Psoas muscle (tissue), 8 donors: Measurements from ENCODE around the gene LTK. TPM values are rescaled to one million over a fixed set of nuclear protein-coding genes. Genes with fewer than 3 reads are reported as not detected.
A peak's percentile ranks its signal among the peaks of the same experiment; 100 is the strongest.

ENCODE experiments used
- ATAC-seq, 4 donors: fragments of 200-7000 bp; cut with Tn5 transposase; one replicate each; pipeline ENCODE4 v1.9.1; 2020; ENCODE audit warnings: moderate library complexity in 3 of 4, mild to moderate bottlenecking in 2 of 4
- DNase-seq, 2 donors: peaks; one replicate each; pipeline ENCODE4 v3.0.0-alpha.2; 2020
- H3K27ac ChIP-seq: fragments of 200-600 bp; one replicate; pipeline ENCODE4 v1.8.0; 2022
- H3K27me3 ChIP-seq, 3 donors: fragments of 200-600 bp in 1 of 3; one replicate each; pipeline versions ENCODE4 v1.6.1 to v1.8.0; 2013 to 2022; ENCODE audit warnings: low read length in 2 of 3, mild to moderate bottlenecking in 2 of 3, moderate library complexity in 1 of 3; ENCODE audit not compliant: insufficient read depth in 3 of 3
- H3K36me3 ChIP-seq, 2 donors: fragments of 200-600 bp in 1 of 2; one replicate each; pipeline versions ENCODE4 v1.6.1 to v1.8.0; 2013 to 2022; ENCODE audit warnings: low read depth in 1 of 2, mild to moderate bottlenecking in 1 of 2, moderate library complexity in 1 of 2; ENCODE audit not compliant: insufficient read depth in 1 of 2
- H3K4me1 ChIP-seq: fragments of 200-600 bp; one replicate; pipeline ENCODE4 v1.8.0; 2022
- H3K4me3 ChIP-seq: fragments of 200-600 bp; one replicate; pipeline ENCODE4 v1.8.0; 2022; ENCODE audit warnings: mild to moderate bottlenecking
- H3K9me3 ChIP-seq: fragments of 200-600 bp; one replicate; pipeline ENCODE4 v1.8.0; 2022
- WGBS, 3 donors: extraction: QIAGEN DNeasy Blood & Tissue Kit; methylation state at CpG; one replicate each; pipeline versions ENCODE4 v1.1.6 to v1.1.7; 2013; 5-methylcytosine and 5-hydroxymethylcytosine counted together
- intact Hi-C, 2 donors: fragments of 100-400 bp; cut with DNase I; formaldehyde crosslinking; loops; one replicate each; pipeline versions ENCODE4 v1.11.0 to v1.14.2; 2022
- polyA plus RNA-seq, 3 donors: library from polyadenylated mRNA; stranded (reverse); fragments of 200-250 nt; gene quantifications; one replicate each; pipeline ENCODE4 v1.2.3, GENCODE V29; 2013
- total RNA-seq, 4 donors: library from RNA; stranded (reverse); fragmentation: NEBNext Ultra II Directional in 2 of 4; extraction: Animal tissue kit (Norgen Biotek cat#: 25700) in 2 of 4; gene quantifications; one replicate each; pipeline versions ENCODE4 v1.2.1 to v1.2.4, GENCODE V29; 2021 to 2023
- TF ChIP-seq, protein P1 (sequence below): fragments of 200-600 bp; IDR thresholded peaks from one replicate; pipeline ENCODE4 v1.8.0; 2022; ENCODE audit warnings: antibody characterized with exemption
- donor health status: healthy with polysubstance abuse.
- donor health status: DM: no; HTN: no; CAD: no; lungs with moderate emphysema.
- donor health status: Bipolar disorder and iron deficiency.
- donor health status: healthy.
- donor health status: DM: yes; HTN: yes; CAD: no.
- donor health status: DM: no; HTN: no; CAD: no.
- donor health status: DM: no; HTN: no; CAD: no.
- donor health status: DM: yes; HTN: yes; CAD: no.

The LTK gene
- total and polyA plus RNA-seq, 7 donors = 0.05 to 1.1 (median 0.14) TPM; not detected in 1

DNA sequence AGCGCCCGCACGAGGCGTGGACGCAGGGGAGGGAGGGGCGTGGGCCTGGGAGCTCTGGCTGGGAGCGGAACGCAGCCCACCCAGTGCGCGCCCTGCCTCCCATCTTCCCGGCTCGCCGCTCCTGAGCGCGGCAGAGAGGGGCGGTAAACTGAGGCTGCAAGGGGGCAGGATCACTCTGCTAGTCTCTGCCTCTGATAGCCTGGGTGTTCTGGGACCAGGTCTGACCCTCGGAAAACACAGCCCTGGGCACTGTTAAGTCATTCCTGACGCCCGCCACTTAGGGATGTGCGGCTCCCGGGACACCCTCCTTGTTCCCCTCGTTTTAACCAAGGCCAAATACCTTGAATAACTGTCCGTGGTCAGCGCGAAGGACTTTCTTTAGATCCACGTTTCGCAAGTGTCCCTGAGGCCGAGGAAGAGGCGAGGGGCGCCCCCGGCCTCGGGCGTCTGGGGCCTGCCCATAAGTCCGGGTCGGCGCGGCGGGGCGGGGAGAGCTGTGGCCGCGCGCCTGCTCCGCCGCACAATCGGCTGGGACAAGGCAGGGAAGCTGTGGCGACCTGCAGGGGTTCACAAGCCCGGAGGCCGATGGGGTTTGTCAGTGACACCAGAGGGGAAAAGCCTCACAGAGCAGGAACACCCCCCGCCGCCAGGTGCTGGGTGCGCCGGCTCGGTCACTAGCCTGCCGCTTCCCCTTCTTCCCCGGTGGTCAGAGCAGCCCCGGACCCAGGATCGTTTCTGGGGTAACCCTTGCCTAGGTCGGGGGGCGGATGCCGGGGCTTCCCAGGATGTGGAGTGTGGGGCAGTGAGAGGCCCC, 18.5 kb downstream of the LTK start:
- H3K27ac ChIP-seq = no peak overlapping the region
- no peak for DNase-seq
- WGBS, 3 donors = 12 to 13% (median 13%) methylated on average over 49 to 60 of the region's 60 CpGs
- H3K36me3 ChIP-seq = no peaks in the 10 kb centered on the region
- TF ChIP-seq, protein P1, sequence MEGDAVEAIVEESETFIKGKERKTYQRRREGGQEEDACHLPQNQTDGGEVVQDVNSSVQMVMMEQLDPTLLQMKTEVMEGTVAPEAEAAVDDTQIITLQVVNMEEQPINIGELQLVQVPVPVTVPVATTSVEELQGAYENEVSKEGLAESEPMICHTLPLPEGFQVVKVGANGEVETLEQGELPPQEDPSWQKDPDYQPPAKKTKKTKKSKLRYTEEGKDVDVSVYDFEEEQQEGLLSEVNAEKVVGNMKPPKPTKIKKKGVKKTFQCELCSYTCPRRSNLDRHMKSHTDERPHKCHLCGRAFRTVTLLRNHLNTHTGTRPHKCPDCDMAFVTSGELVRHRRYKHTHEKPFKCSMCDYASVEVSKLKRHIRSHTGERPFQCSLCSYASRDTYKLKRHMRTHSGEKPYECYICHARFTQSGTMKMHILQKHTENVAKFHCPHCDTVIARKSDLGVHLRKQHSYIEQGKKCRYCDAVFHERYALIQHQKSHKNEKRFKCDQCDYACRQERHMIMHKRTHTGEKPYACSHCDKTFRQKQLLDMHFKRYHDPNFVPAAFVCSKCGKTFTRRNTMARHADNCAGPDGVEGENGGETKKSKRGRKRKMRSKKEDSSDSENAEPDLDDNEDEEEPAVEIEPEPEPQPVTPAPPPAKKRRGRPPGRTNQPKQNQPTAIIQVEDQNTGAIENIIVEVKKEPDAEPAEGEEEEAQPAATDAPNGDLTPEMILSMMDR = no peak
- peak overlapping the region; percentile 67 for H3K4me3 ChIP-seq
- peaks cover 14% of the 10 kb centered on the region for H3K4me1 ChIP-seq
- intact Hi-C loops = no loop called here
- H3K27me3 ChIP-seq = peaks cover 0 to 88% (median 37%) of the 10 kb centered on the region in 3 donors
- no peaks in the 10 kb centered on the region for H3K9me3 ChIP-seq
- ATAC-seq = no peak

DNA sequence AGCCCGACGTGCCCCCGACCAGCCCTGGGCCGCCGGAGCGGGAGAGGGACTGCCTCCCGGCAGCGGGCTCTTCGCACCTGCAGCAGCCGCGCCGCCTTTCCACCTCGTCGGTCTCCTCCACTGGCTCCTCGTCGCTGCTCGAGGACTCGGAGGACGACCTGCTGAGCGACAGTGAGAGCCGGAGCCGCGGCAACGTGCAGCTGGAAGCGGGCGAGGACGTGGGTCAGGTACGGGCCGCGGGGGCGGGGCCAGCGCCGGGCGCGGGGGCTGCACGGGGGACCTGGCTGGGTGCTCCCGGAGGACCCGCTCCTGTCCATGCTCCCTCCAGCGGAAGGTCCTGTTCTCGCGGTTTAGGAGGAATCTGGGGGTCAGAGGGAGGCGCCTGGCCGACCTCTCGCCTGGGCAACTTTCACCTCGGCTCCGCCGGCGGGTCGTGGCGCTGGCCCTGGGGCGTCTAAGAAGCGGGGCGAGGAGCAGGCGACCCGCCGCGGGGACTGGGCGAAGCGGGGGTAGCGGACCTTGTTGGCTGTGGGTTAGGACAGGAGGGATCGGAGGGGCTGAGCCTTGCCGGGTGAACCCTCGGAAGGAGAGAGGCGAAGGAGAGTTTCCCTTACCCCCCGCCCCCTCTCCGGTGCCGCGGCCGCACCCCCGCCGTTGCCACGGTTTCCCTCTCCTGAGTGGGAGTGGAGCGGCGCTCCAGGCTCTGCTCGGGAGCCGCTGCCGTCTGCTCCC, 19.3 kb downstream of the LTK start:
- WGBS, 3 donors = 1% methylated on average over 37 to 77 of the region's 77 CpGs
- Histone ChIP-seq H3K27ac (no peak overlapping the region), H3K36me3 (no peaks in the 10 kb centered on the region), H3K27me3 (peaks cover 0 to 88% (median 34%) of the 10 kb centered on the region in 3 donors), H3K4me3 (peak overlapping the region; percentile 67), H3K9me3 (no peaks in the 10 kb centered on the region), H3K4me1 (peaks cover 14% of the 10 kb centered on the region)
- intact Hi-C loops = no loop called here
- TF ChIP-seq, protein P1 = no peak
- ATAC-seq (peak in 2 of 4 donors; percentile 19 to 21), DNase-seq (peak in 1 of 2 donors; percentile 30)

DNA sequence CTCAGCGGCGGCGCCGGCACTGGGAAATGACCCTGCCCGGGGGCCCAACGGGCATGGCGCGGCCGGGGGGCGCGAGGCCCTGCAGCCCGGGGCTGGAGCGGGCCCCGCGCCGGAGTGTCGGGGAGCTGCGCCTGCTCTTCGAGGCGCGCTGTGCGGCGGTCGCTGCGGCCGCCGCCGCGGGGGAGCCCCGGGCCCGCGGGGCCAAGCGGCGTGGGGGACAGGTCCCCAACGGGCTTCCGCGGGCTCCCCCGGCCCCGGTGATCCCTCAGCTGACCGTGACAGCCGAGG, 19.8 kb downstream of the LTK start:
- intact Hi-C loops = no loop called here
- Histone ChIP-seq H3K4me1 (peaks cover 14% of the 10 kb centered on the region), H3K27me3 (peaks cover 0 to 87% (median 31%) of the 10 kb centered on the region in 3 donors), H3K9me3 (no peaks in the 10 kb centered on the region), H3K36me3 (no peaks in the 10 kb centered on the region), H3K4me3 (peak overlapping the region; percentile 67), H3K27ac (no peak overlapping the region)
- DNase-seq (no peak), ATAC-seq (no peak)
- WGBS, 3 donors = 0 to 1% (median 0%) methylated on average over 24 to 41 of the region's 41 CpGs
- TF ChIP-seq, protein P1 = no peak

DNA sequence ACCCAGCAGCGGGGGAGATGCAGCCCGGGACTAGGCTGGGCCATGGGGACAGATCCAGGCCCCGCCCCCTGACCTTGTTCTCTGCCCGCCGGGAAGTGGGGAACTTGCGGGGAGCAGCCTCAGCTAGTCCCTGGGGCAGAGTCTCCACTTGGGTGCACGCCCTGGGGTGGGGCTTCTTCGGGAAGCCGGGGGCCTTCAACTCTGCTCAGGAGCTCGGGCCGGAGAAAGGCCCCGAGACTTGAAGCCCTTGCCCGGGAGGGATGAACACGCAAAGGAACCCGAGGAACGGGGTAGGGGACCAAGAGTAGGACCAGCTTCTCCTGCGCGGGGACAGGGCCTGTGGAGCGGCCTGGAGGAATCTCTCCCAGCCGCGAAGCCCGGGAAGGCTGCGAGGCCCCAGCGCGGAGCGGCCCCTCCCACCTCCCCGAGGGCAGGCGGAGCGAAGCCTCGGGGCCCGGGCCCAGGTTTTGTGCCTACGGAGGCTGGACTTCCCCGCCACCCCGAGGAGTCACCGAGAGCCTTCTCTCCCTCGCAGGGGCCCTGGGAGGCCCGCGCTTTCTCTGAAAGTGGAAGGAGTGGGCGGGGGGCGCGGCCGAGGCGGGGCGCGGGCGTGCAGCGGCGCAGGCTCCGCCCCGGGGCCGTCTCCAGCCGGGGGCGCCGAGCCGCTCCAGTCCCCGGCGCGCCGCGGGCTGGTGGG, 20.3 kb downstream of the LTK start, which contains the start of gene ITPKA:
ITPKA (plus strand) TSS at position 670 of the 697 bp plus-strand sequence. CDS start 54 bp downstream, outside the sequence.
- H3K27ac ChIP-seq = no peak within 1 kb of the TSS

More for the DNA sequence above, 20.3 kb downstream of the LTK start, which contains the start of gene ITPKA:
- Histone ChIP-seq H3K4me3 (peak within 1 kb of the TSS; percentile 67), H3K27me3 (peaks cover 0 to 87% (median 31%) of the 10 kb centered on the region in 3 donors), H3K4me1 (peaks cover 14% of the 10 kb centered on the region), H3K36me3 (no peaks in the 10 kb centered on the region), H3K9me3 (no peaks in the 10 kb centered on the region)
- DNase-seq = peak; percentile 69 to 75
- ATAC-seq = peak; percentile 44 to 71 (median 64)
- WGBS, 3 donors = 1% methylated on average over 29 to 60 of the region's 60 CpGs
- intact Hi-C loops = no loop called here
- TF ChIP-seq, protein P1 = no peak
